Suppressor macrophage (primary cell): ENCODE data around the gene FAM107B.

Experiments used
- DNase-seq, 4 experiments: peaks; one replicate each; pipeline ENCODE4 v3.0.0-alpha.2; 2020 to 2022

Gene FAM107B

DNA sequence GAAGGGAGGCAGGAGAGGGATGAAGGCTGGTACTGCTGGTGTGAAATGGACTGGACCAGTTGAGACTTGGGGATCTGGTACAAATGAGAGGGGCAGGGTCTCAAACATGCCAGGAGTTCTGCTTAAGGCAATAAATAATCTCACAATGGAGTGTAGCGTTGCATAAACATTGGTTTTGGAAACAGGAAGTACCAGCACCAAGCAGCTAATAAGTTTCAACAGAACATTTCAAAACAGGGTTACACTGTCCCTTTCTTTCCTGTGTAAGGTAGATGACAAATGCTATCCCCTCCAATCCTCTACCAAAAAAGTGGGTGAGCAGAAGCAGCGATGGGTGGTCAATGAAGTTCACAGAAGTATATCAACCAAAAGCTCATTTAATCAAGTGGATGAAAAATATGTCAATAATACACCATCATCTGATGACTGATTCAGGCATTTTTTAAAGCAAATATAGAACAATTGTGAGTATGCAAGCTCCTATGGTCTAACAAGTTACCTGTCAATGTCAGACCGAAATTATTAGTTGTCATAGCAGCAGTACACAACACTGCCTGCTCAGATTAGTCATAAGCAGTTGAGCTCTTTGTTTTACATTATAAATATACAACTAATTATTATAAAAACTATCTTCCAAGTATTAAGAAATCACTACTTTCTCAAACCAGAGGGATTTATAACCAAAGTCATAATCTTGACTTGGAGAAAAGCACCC lies 220.0 kb downstream of the FAM107B start:
- DNase-seq = peak; percentile 28 to 82 (median 62)

DNA sequence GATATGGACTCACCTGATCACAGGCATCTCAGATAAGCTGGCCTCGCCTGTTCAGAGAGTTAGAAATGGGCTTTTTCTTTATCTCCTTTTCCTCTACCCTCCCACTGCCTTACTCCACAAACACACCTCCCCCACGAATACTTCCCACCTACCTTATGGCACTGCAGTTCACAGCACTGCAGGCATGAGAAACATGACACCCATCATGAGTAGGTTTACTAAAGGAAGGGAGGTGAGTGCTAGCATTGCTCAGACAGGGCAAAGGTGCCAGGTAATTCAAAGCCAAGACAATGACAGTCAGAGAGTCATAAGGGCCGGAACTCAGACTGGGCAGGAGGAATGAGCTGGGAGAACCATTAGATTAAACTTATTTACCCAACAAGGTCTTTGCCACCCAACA lies 220.6 kb downstream of the FAM107B start:
- DNase-seq = no peak

DNA sequence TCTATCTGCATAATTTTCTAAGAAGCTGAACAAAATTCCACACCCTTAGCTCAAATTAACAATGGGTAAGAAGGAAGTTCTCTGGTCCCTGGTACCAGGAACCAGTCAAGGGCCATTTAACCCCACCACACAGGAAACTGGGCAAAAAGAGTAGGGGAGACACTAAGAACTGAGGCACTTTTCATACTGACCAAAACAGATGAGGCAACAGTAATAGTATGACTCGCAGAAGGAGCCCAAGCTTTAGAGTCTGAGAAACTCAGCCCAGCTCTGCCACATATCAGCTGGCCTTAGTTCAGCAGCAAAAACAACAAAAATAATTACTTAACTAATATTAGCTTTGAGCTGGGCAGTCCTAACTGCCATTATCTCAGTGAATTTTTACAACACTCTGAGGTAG lies 221.2 kb downstream of the FAM107B start:
- peak in 3 of 4 experiments; percentile 19 to 49 (median 30) for DNase-seq

GRCh38 chr10:14552015-14552414 lies 222.7 kb downstream of the FAM107B start:
- DNase-seq = peak in 3 of 4 experiments; percentile 34 to 53 (median 40)

GRCh38 chr10:14550471-14550981 lies 224.2 kb downstream of the FAM107B start:
- peak in 2 of 4 experiments; percentile 27 to 31 for DNase-seq

- no peak for DNase-seq
Observed at GRCh38 chr10:14549496-14549895, 225.2 kb downstream of the FAM107B start.

GRCh38 chr10:14548970-14549369 lies 225.7 kb downstream of the FAM107B start:
- no peak for DNase-seq

GRCh38 chr10:14548474-14548873 lies 226.2 kb downstream of the FAM107B start:
- no peak for DNase-seq

GRCh38 chr10:14547816-14548215 lies 226.9 kb downstream of the FAM107B start:
- no peak for DNase-seq

- DNase-seq = no peak
Observed at GRCh38 chr10:14545827-14546226, 228.9 kb downstream of the FAM107B start.

DNA sequence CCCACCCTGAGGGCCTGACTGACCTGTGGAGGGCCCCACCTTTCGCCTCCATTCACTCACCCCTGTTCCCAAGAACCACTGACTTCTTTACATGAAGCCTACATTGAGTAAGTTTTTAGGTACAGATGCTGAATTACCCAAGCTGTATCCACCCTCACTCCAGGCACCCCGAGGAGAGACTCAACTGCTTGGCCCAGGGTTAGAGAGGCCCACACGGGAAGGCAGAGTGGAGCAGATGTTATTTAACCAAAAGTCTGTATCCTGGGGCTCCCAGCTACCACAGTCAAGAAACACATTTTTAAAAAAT lies 230.8 kb downstream of the FAM107B start:
- DNase-seq = no peak

DNA sequence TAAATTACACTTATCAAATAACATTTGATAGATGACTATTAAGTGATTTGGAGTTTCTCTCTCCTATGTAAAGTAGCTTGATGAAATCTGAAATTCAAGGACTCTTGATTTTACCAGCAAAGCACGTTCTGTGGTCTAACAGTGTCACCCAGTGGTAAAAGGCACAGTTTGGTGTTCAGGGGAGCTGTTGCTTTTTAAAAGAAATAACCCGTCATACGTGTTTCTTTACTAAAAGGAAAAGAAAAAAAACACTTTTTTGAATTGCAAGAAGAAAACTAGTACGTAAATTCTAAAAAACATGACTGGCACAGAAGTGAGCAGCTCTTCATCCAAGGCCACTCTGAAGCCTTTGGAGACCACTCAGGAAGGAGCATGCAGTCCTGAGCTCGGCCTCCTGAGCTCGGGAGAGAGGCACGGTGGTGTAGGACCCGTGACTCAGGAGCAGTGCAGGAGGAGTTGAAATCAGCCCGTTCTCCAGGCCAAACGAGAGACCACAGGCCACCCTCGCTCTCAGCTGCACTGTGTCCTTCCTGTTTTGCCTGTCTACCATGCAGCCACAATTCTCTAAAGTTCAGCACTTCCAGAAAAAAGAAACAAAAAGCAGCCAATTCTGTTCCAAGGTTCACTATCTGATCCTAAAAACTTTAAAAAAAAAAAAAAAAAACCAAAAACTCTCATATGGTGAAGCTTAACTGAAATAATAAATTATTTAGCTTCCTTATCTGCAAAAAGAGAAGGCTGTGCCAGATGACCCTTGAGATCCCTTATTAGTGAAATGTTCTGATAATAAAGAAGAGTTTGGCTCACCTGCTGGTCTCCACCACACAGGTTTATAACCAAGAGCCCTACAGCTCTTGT lies 231.4 kb downstream of the FAM107B start:
- DNase-seq = peak; percentile 74 to 86 (median 83)

GRCh38 chr10:14541379-14541778 lies 233.3 kb downstream of the FAM107B start:
- no peak for DNase-seq

- DNase-seq = no peak
Observed at GRCh38 chr10:14540611-14541010, 234.1 kb downstream of the FAM107B start.

- DNase-seq = no peak
Observed at GRCh38 chr10:14540062-14540461, 234.6 kb downstream of the FAM107B start.

GRCh38 chr10:14539176-14539575 lies 235.5 kb downstream of the FAM107B start:
- DNase-seq = no peak

GRCh38 chr10:14536241-14537213 lies 238.2 kb downstream of the FAM107B start:
- peak; percentile 67 to 81 (median 76) for DNase-seq

GRCh38 chr10:14535457-14536130 lies 239.1 kb downstream of the FAM107B start:
- DNase-seq = no peak

- no peak for DNase-seq
Observed at GRCh38 chr10:14534152-14534551, 240.5 kb downstream of the FAM107B start.

DNA sequence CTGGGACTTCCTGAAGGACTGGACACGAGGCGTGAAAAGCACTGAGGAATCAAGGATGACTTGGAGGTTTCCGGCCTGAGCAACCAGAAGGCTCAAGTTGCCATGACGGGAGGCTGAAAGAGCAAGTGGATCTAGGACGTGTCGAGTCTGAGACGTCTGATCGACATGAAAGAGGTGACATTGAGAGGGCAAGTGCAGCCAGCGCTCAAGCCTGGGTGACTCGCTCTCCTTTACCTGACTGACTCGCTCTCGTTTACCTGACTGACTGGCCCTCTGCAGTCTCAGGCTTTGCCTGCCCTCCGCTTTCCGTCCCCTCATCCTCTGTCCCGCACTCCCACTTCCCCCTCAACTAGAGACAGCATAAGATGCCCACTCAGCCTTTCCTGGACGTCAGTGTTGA lies 241.4 kb downstream of the FAM107B start:
- DNase-seq = no peak

- no peak for DNase-seq
Observed at GRCh38 chr10:14532473-14533251, 242.0 kb downstream of the FAM107B start.
